Measurements from ENCODE around the gene ZNF407.

Gene ZNF407

GRCh38 chr18:74698881-74699280 is 101.2 kb downstream of the ZNF407 start:
- TF ChIP-seq CTCF (IDR thresholded peaks at IDR 0.05): no peak
- no peak overlapping the region for H3K27ac ChIP-seq
- no peak overlapping the region for H3K4me3 ChIP-seq
- no peak for DNase-seq (ENCODE audit: low spot score)

- Histone ChIP-seq H3K27ac (no peak overlapping the region), H3K4me3 (no peak overlapping the region)
- TF ChIP-seq CTCF (IDR thresholded peaks at IDR 0.05): no peak
- no peak for DNase-seq (ENCODE audit: low spot score)
Observed at GRCh38 chr18:74699455-74699854, 101.8 kb downstream of the ZNF407 start.

GRCh38 chr18:74702950-74703349 is 105.3 kb downstream of the ZNF407 start:
- H3K4me3 ChIP-seq: no peak overlapping the region
- no peak for TF ChIP-seq CTCF (IDR thresholded peaks at IDR 0.05)
- no peak overlapping the region for H3K27ac ChIP-seq
- no peak for DNase-seq (ENCODE audit: low spot score)

GRCh38 chr18:74708169-74708568 is 110.5 kb downstream of the ZNF407 start:
- no peak for DNase-seq (ENCODE audit: low spot score)
- H3K27ac ChIP-seq: no peak overlapping the region

GRCh38 chr18:74709452-74709851 is 111.8 kb downstream of the ZNF407 start:
- no peak for DNase-seq (ENCODE audit: low spot score)
- H3K27ac ChIP-seq: no peak overlapping the region
- no peak for TF ChIP-seq CTCF (IDR thresholded peaks at IDR 0.05)
- no peak overlapping the region for H3K4me3 ChIP-seq

More at GRCh38 chr18:74708169-74708568, 110.5 kb downstream of the ZNF407 start:
- no peak overlapping the region for H3K4me3 ChIP-seq
- no peak for TF ChIP-seq CTCF (IDR thresholded peaks at IDR 0.05)

- DNase-seq (ENCODE audit: low spot score): no peak
- Histone ChIP-seq H3K4me3 (no peak overlapping the region), H3K27ac (no peak overlapping the region)
- TF ChIP-seq CTCF (IDR thresholded peaks at IDR 0.05): no peak
Observed at GRCh38 chr18:74714120-74714519, 116.5 kb downstream of the ZNF407 start.

GRCh38 chr18:74714791-74715190 is 117.1 kb downstream of the ZNF407 start:
- DNase-seq (ENCODE audit: low spot score): no peak
- TF ChIP-seq CTCF (IDR thresholded peaks at IDR 0.05): no peak
- Histone ChIP-seq H3K4me3 (no peak overlapping the region), H3K27ac (no peak overlapping the region)

Data from coronary artery (tissue), 2 donors.